Endothelial cell of umbilical vein (primary cell): ENCODE data around the gene IRF3. TPM values are rescaled to one million over a fixed set of nuclear protein-coding genes. Genes with fewer than 3 reads are reported as not detected.

ENCODE experiments used
- BruUV-seq: library from RNA; stranded (reverse); fragments of 400-500 nt; replicated peaks from 2 replicates; lab custom pipeline; 2021; lab: Mats Ljungman, UMichigan
- CTCF ChIA-PET: fragments of 300-600, 350-600 bp; sonication (Branson Sonifier 250); formaldehyde crosslinking; loops from one replicate; lab custom pipeline; 2021; ENCODE audit warnings: antibody characterized with exemption, inconsistent platforms; lab: Charles Lee
- POLR2A ChIA-PET: fragments of 300-600, 350-600 bp; sonication (Branson Sonifier 250); formaldehyde crosslinking; loops from one replicate; lab custom pipeline; 2021; ENCODE audit warnings: antibody characterized with exemption, inconsistent platforms; lab: Charles Lee
- DNase-seq: peaks from one replicate; pipeline ENCODE4 v3.0.0-alpha.2; 2011; ENCODE audit warnings: low read depth, low spot score
- FAIRE-seq: peaks from 2 replicates; lab custom pipeline; 2011; peaks lifted over from hg19 to GRCh38; lab: Jason Lieb, UNC
- H2AFZ ChIP-seq: 2 replicates; pipeline ENCODE4 v1.6.0; 2012; ENCODE audit warnings: low read depth, low read length, control low read depth, inconsistent platforms
- H3K27ac ChIP-seq: 2 replicates; pipeline ENCODE4 v1.5.1; 2011; ENCODE audit warnings: low read depth, mild to moderate bottlenecking, control low read depth, low read length, moderate library complexity; ENCODE audit not compliant: insufficient read depth
- H3K27me3 ChIP-seq, 2 experiments: 2 replicates each; pipeline versions ENCODE4 v1.6.0 to v1.6.1; 2011; ENCODE audit warnings: low read length in 2 of 2, mixed read lengths in 1 of 2; ENCODE audit not compliant: control insufficient read depth in 2 of 2, insufficient read depth in 2 of 2
- H3K36me3 ChIP-seq, 2 experiments: 2 replicates in 1 of 2; 3 replicates in 1 of 2; pipeline ENCODE4 v1.5.1; 2011; ENCODE audit warnings: low read length in 2 of 2, mild to moderate bottlenecking in 1 of 2, moderate library complexity in 1 of 2; ENCODE audit not compliant: control insufficient read depth in 2 of 2, insufficient read depth in 2 of 2; ENCODE audit errors: extremely low read depth in 1 of 2
- H3K4me1 ChIP-seq: 3 replicates; pipeline ENCODE4 v1.5.1; 2011; ENCODE audit warnings: mild to moderate bottlenecking, low read length; ENCODE audit not compliant: control insufficient read depth, insufficient read depth; ENCODE audit errors: extremely low read depth
- H3K4me2 ChIP-seq: 2 replicates; pipeline ENCODE4 v1.6.1; 2011; ENCODE audit warnings: low read length, control low read depth, mixed read lengths; ENCODE audit not compliant: insufficient read depth
- H3K4me3 ChIP-seq, 3 experiments: fragments of 200-600 bp in 1 of 3; sonication (generic), shearing (Covaris generic) in 1 of 3; replicated peaks in 1 of 3; 2 replicates each; pipeline ENCODE4 v1.5.1; 2011 to 2016; ENCODE audit warnings: control low read depth in 3 of 3, low read length in 3 of 3, mild to moderate bottlenecking in 2 of 3, inconsistent platforms in 1 of 3, low read depth in 1 of 3, moderate library complexity in 1 of 3; ENCODE audit not compliant: insufficient read depth in 1 of 3
- H3K79me2 ChIP-seq: 2 replicates; pipeline ENCODE4 v1.6.0; 2012; ENCODE audit warnings: low read length, inconsistent platforms; ENCODE audit not compliant: control insufficient read depth, insufficient read depth
- H3K9ac ChIP-seq: replicated peaks from 2 replicates; pipeline ENCODE3; 2011; ENCODE audit warnings: low read length, control low read depth; ENCODE audit not compliant: insufficient read depth; ENCODE audit errors: extremely low read depth
- H3K9me1 ChIP-seq: replicated peaks from 3 replicates; pipeline ENCODE4 v1.6.0; 2011; ENCODE audit warnings: mild to moderate bottlenecking, low read length; ENCODE audit not compliant: control insufficient read depth, insufficient read depth; ENCODE audit errors: extremely low read depth
- H3K9me3 ChIP-seq: replicated peaks from 2 replicates; pipeline ENCODE4 v1.5.1; 2012; ENCODE audit warnings: low read length, inconsistent platforms; ENCODE audit not compliant: control insufficient read depth, insufficient read depth
- H4K20me1 ChIP-seq: replicated peaks from 2 replicates; pipeline ENCODE3; 2011; ENCODE audit warnings: mild to moderate bottlenecking, low read length; ENCODE audit not compliant: control insufficient read depth, insufficient read depth; ENCODE audit errors: extremely low read depth
- CTCF ChIP-seq, 2 donors: IDR thresholded peaks; 1 replicate in 1 of 2; 2 replicates in 1 of 2; pipeline ENCODE4 v1.5.1; 2011; ENCODE audit warnings: low read length in 2 of 2, mild to moderate bottlenecking in 2 of 2, moderate library complexity in 2 of 2, control low read depth in 1 of 2, inconsistent platforms in 1 of 2, low read depth in 1 of 2; ENCODE audit not compliant: insufficient read depth in 1 of 2; ENCODE audit errors: extremely low read depth in 1 of 2
- EZH2 ChIP-seq: IDR thresholded peaks from 2 replicates; pipeline ENCODE4 v1.6.1; 2012; ENCODE audit warnings: borderline replicate concordance, low read depth, mild to moderate bottlenecking, moderate library complexity, low read length, inconsistent platforms; ENCODE audit not compliant: severe bottlenecking
- FOS ChIP-seq: IDR thresholded peaks from 2 replicates; pipeline ENCODE4 v1.6.1; 2011; ENCODE audit warnings: mild to moderate bottlenecking, low read length, moderate library complexity, borderline replicate concordance; ENCODE audit not compliant: insufficient read depth
- GATA2 ChIP-seq: IDR thresholded peaks from 2 replicates; pipeline ENCODE4 v1.7.0; 2011; ENCODE audit warnings: low read depth, mild to moderate bottlenecking, moderate library complexity, mixed read lengths, low read length; ENCODE audit not compliant: insufficient read length, insufficient read depth
- JUN ChIP-seq: IDR thresholded peaks from 2 replicates; pipeline ENCODE4 v1.6.1; 2011; ENCODE audit warnings: borderline replicate concordance, low read depth; ENCODE audit not compliant: insufficient read length, insufficient read depth
- MAX ChIP-seq: IDR thresholded peaks from 2 replicates; pipeline ENCODE4 v1.6.1; 2011; ENCODE audit not compliant: insufficient read depth, insufficient read length
- MYC ChIP-seq: IDR thresholded peaks from one replicate; pipeline ENCODE4 v1.6.1; 2011; ENCODE audit warnings: mild to moderate bottlenecking, low read depth, low read length
- POLR2A ChIP-seq: IDR thresholded peaks from 2 replicates; pipeline ENCODE4 v1.6.1; 2012; ENCODE audit warnings: low read depth, mild to moderate bottlenecking, control low read depth, low read length
- POLR2AphosphoS5 ChIP-seq: IDR thresholded peaks from 2 replicates; pipeline ENCODE4 v1.6.1; 2012; ENCODE audit warnings: low read depth, mild to moderate bottlenecking, control low read depth, low read length, moderate library complexity; ENCODE audit not compliant: insufficient read depth
- dilution Hi-C: fragments of 300-500 bp; cut with MboI; formaldehyde crosslinking; loops from one replicate; pipeline ENCODE4 v1.15.0; 2019; ENCODE audit warnings: low sequenced_read_pairs; ENCODE audit not compliant: extremely low pct_ligation_motif_present
- intact Hi-C: fragments of 100-400 bp; cut with micrococcal nuclease; formaldehyde crosslinking; loops from one replicate; pipeline ENCODE4 v1.10.0; 2022
- polyA plus RNA-seq, 4 experiments: library from polyadenylated mRNA; depleted of rRNA in 3 of 4; stranded (reverse) in 3 of 4; unstranded in 1 of 4; fragments of >200 nt; gene quantifications; 2 replicates each; pipeline versions ENCODE4 v1.2.1 to v1.2.3, GENCODE V29; 2011 to 2012; ENCODE audit warnings: missing spikeins in 1 of 4
- total RNA-seq: library from RNA; stranded (reverse); gene quantifications from 2 replicates; pipeline ENCODE4 v1.2.3, GENCODE V29; 2021

The IRF3 gene
- total and polyA plus RNA-seq, 2 donors (not counting 3 experiments of a cell fraction or from before 2014, with no cell fraction given) = 64.8 to 73.5 TPM

- Histone ChIP-seq H3K9me1 (no peaks in the 10 kb centered on the region), H3K4me2 (peak overlapping the region; percentile 96), H3K9ac (no peak overlapping the region), H3K9me3 (no peaks in the 10 kb centered on the region), H3K27ac (no peak overlapping the region), H3K4me3 (peak overlapping the region in 1 of 3 experiments; percentile 97), H2AFZ (no peak overlapping the region), H3K27me3 (no peaks in the 10 kb centered on the region), H4K20me1 (no peaks in the 10 kb centered on the region), H3K36me3 (peaks cover 2 to 17% of the 10 kb centered on the region in 2 experiments), H3K4me1 (peaks cover 24% of the 10 kb centered on the region), H3K79me2 (peaks cover 57% of the 10 kb centered on the region)
- TF ChIP-seq GATA2 = no peak
- no peak for TF ChIP-seq POLR2AphosphoS5
- TF ChIP-seq FOS = no peak
- POLR2A ChIA-PET = interaction anchor here (0.6 kb wide), 1 partner anchor 116 kb away, joined by 4 read pairs; the partner anchor contains the start of gene RCN3
- intact Hi-C loops (loop anchor here (5.0 kb wide), 1 partner anchor 191 kb away; the partner anchor contains the start of genes ALDH16A1 and PIH1D1), dilution Hi-C loops (no loop called here)
- no TSS peak for BruUV-seq
- FAIRE-seq (no peak), DNase-seq (no peak)
- CTCF ChIA-PET = interaction anchor here (1.3 to 2.4 kb wide), 2 partner anchors 21 to 73 kb away, joined by 3 to 9 read pairs; partner anchors contain the start of genes BCL2L12 and IRF3
These were observed 22.2 kb downstream of the IRF3 start for GRCh38 chr19:49643466-49643865.

- peak overlapping the region; percentile 42 for H2AFZ ChIP-seq
- H3K4me2 ChIP-seq = peak overlapping the region; percentile 96
- no peak for DNase-seq
- H3K79me2 ChIP-seq = peaks cover 56% of the 10 kb centered on the region
- no TSS peak for BruUV-seq
- intact Hi-C loops = loop anchor here (5.0 kb wide), 1 partner anchor 190 kb away; the partner anchor contains the start of genes ALDH16A1 and PIH1D1
- no peaks in the 10 kb centered on the region for H3K9me1 ChIP-seq
- H3K9me3 ChIP-seq = no peaks in the 10 kb centered on the region
- dilution Hi-C loops = no loop called here
- peak overlapping the region; percentile 99 for H3K9ac ChIP-seq
- H3K27ac ChIP-seq = peak overlapping the region; percentile 85
- FAIRE-seq = no peak
- no peaks in the 10 kb centered on the region for H4K20me1 ChIP-seq
- peak overlapping the region; percentile 93 to 97 (median 96) for H3K4me3 ChIP-seq
- TF ChIP-seq FOS (no peak), POLR2A (no peak), POLR2AphosphoS5 (no peak), MAX (no peak), MYC (no peak), JUN (no peak), GATA2 (no peak), EZH2 (no peak), CTCF (IDR thresholded peaks at IDR 0.05; ENCODE audit: extremely low read depth in 1 of 2, insufficient read depth in 1 of 2, low read depth in 1 of 2, low read length in 2 of 2) (no peak)
- CTCF ChIA-PET = interaction anchor here (0.9 to 2.4 kb wide), 4 partner anchors 22 to 72 kb away, joined by 3 to 9 read pairs (median 4); partner anchors contain the start of genes BCL2L12, IRF3 and PRMT1
- peaks cover 2 to 17% of the 10 kb centered on the region in 2 experiments for H3K36me3 ChIP-seq
- no peaks in the 10 kb centered on the region for H3K27me3 ChIP-seq
- POLR2A ChIA-PET = interaction anchor here (0.6 to 1.2 kb wide), 5 partner anchors 13 to 147 kb away, joined by 3 to 5 read pairs (median 3); partner anchors contain the start of genes BCL2L12, IRF3 and PRMT1
- H3K4me1 ChIP-seq = peaks cover 33% of the 10 kb centered on the region
These were observed 23.1 kb downstream of the IRF3 start for GRCh38 chr19:49642492-49643035.
